A549 treated with Mapracorat at 1 μM for 4 hours (cell line): ENCODE results near the gene AMN1. TPM values are rescaled to one million over a fixed set of nuclear protein-coding genes. Genes with fewer than 3 reads are reported as not detected.

ENCODE experiments used
- total RNA-seq: library from RNA; stranded (reverse); fragments of 200-300 nt; extraction: Qiagen RNA extraction; gene quantifications from 5 replicates; pipeline ENCODE4 v1.2.3, GENCODE V29; 2022

AMN1 gene
- 9.0 to 11.4 TPM (median 9.8 TPM) in 5 replicates for total RNA-seq

GRCh38 chr12:31728917-31729640 is at the start of gene AMN1:
Gene AMN1 (minus strand): TSS chr12:31729021. CDS start chr12:31729008, 13 bp downstream.

GRCh38 chr12:31659087-31659942 is 69.5 kb downstream of the AMN1 start, which contains the start of gene ETFBKMT:
Gene ETFBKMT (plus strand): TSS chr12:31659688. CDS start chr12:31661954, 2,266 bp downstream.

Other genes starting within 250 kb of the AMN1 start
- 10.5 to 15.4 TPM (median 14.2 TPM) in 5 replicates for gene DENND5B, start 137.9 kb downstream of the AMN1 start, total RNA-seq
- 0.58 to 1.4 TPM (median 0.79 TPM) in 5 replicates for gene ETFBKMT, start 69.3 kb downstream of the AMN1 start, total RNA-seq
- 15.6 to 20.7 TPM (median 16.7 TPM) in 5 replicates for gene RESF1, start 230.4 kb upstream of the AMN1 start, total RNA-seq